NCI-H446 treated with DMSO at 0.1 percent for 48 hours (cell line): ENCODE data around the gene SESN1.
A peak's percentile ranks its signal among the peaks of the same experiment; 100 is the strongest.
"Not testable (repeated sequence)": the region's sequence is repeated elsewhere in the genome, so short reads cannot be mapped to it uniquely, and the experiment has no call there.

Experiments used
- DNase-seq: peaks from one replicate; lab custom pipeline; 2025; lab: John Stamatoyannopoulos, UW

SESN1 gene

DNA sequence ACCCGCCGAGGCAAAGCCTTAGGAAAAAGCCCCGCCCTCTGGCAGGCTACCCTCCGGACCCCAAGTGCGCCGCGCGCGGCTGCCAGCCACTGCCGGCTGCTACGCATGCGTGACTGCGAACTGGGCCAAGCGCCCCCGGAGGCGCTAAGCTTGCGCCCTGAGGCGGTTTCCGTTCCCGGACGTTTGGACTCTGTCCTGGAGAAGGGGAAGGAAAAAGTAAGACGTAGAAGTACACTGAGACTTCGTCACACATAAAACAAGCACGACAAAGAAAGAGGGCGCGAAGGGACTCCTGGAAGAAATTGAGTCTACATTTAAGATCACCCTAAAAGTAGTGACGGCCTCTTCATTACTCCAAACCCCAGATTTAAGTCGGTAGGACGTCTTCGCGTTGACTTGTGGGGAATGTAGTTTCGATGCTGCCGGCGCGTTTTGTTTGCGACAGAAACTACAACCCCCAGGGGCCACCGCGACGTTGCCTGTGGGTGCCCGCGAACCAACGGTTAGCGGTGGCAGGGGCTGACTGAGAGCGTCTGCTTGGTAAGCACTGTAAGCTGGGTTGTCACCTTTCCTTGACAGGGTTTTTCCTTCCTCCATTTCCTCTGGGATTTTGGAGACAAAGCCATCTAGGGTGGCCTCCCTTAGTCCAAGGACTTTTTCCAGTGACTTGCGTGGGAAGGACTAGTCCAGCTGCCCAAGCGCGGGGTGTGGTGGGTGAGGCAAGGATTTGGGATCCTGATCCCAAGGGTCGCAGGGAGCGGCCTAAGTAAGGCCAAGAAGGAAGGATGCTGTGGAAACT, 589 bp upstream of the SESN1 start, which contains the start of gene CEP57L1:
Gene CEP57L1, plus strand, starts transcription at position 472 of the 799 bp plus-strand sequence. CDS start 49,715 bp downstream, outside the sequence.
- peak; percentile 95 for DNase-seq

- no peak for DNase-seq
Measured at GRCh38 chr6:109093732-109094415, 772 bp downstream of the SESN1 start.

DNA sequence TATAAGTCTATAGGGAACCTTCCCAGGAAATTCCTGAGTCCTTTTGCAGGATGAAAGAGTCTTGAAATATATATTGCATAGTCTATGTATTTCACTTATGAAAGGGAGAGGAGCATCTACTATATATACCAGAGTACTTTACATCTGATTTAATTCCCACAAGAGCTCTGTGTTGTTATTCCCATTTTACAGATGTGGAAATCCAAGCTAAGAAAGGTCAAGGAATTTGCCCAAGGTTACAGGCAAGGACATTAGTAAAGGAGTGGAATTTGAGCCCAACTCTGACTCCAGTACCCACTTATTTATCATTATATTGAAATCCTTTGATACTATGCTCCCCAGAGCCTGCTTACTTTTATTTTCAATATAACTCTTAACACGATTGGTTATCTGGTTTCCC, 2.6 kb downstream of the SESN1 start:
- DNase-seq, result no peak

DNA sequence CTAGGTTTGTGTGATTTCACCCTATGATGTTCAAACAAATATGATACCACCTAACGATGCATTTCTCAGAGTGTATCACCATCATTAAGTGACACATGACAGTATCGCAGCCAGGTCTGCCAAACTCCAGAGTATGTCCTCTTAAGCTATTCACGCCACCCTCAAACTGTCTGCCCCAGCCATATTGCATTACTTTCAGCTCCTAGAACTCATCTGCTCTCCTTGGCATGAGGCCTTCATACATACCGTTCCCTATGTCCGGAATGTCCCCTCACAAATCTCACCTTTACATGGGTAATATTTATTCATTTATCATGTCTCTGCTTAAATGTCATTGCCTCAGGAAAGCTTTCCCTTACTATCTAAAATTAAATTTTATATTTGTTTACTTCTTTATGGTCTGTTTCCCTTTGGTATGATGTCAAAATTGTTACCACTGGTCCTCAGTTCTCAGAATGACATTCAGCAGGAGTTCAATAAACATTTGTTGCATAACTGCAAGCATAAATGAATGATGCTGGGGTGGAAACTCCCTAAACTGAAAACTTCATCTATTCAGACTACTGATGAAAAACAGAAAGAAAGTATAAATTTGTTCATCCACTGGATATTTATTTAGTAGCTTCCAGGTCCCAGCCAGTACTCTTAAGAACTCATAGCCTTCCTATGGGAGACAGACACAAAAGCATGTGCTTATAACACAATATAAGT, 3.2 kb downstream of the SESN1 start:
- no peak for DNase-seq

- no peak for DNase-seq
Measured at GRCh38 chr6:109088995-109089394, 5.7 kb downstream of the SESN1 start.

GRCh38 chr6:109087661-109088264, 6.9 kb downstream of the SESN1 start:
- DNase-seq, result peak; percentile 54

DNA sequence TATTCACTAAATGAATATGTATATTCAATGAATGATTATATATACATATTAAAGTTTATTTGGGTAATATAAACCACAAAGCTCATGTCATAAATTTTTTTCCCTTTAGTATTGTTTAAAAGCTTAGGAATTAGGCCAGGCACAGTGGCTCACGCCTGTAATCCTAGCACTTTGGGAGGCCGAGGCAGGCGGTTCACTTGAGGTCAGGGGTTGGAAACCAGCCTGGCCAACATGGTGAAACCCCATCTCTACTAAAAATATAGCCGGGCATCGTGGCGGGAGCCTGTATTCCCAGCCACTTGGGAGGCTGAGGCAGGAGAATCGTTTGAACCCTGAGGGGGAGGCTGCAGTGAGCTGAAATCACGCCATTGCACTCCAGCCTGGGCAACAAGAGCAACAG, 10.5 kb downstream of the SESN1 start:
- not testable (repeated sequence) for DNase-seq

GRCh38 chr6:109083657-109084056, 11.0 kb downstream of the SESN1 start:
- DNase-seq, result no peak

GRCh38 chr6:109082188-109082577, 12.5 kb downstream of the SESN1 start:
- no peak for DNase-seq

DNA sequence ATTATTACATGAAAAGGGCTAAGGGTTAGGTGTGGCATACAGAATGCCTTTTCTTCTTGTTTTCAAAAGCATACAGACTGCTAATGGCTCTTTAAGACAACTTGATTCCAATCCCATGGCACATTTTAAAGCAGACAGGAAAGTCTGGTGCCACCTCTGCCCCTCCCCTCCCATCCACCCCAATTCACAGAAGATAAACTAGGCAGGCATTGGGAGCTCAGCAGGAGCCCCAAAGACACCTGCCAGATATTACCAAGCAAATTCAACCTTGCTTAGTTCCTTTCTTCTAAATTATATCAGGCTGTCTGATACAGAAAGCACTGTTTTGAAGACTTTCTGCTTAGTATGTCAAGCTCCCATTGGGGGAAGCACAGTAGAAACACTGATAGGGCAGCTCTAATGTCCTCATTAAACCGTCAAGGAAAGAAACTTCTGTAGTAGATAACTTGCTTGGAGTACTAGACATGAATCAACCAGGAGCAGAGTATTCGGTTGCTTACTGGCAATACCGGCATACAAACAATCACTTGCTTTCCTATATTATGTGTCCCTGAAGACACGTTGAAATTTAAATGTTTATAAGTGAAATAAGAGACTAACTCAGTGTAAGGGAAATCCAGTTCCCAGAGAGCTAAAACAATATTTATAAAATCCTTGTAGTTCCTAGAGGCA, 13.0 kb downstream of the SESN1 start:
- DNase-seq, result no peak

- DNase-seq, result no peak
Measured at GRCh38 chr6:109081026-109081425, 13.6 kb downstream of the SESN1 start.

GRCh38 chr6:109079981-109080380, 14.7 kb downstream of the SESN1 start:
- DNase-seq, result no peak

GRCh38 chr6:109076377-109076776, 18.3 kb downstream of the SESN1 start:
- DNase-seq, result no peak

- peak; percentile 20 for DNase-seq
Measured at GRCh38 chr6:109075934-109076333, 18.7 kb downstream of the SESN1 start.

GRCh38 chr6:109074133-109074415, 20.6 kb downstream of the SESN1 start:
- DNase-seq, result no peak

DNA sequence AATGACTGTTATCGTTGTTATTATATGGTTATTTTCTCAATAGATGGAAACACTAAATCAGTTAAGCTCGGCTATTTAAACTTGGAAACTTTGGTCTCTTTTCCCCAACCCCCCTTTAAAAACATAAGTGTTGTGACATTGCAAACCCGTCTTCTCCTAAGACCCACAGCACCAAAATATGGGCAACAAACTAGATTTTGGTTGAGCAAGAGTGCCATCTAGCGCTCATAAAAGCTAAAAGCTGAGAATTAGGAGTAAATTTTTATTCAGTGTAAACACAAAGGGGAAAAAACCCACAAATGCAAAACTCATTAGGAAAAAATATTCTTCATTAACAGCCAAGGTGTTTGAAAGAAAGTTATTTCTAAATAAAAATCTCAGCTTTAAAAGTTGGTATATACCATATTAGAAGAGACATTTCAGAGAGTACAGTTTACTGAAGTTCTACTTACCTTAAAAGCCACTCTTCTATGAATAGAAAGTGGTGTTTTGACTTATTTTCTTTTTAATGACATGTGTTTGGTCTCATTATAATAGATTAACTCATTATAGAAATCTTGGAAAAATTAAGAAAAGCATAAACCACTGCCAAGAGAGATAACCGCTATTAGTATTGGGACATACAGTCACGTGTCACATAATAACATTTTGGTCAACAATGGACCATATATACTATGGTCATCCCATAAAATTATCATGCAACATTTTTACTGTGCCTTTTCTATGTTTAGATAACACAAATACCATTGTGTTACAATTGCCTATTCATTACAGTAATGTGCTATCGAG, 21.1 kb downstream of the SESN1 start:
- DNase-seq, result peak; percentile 53

DNA sequence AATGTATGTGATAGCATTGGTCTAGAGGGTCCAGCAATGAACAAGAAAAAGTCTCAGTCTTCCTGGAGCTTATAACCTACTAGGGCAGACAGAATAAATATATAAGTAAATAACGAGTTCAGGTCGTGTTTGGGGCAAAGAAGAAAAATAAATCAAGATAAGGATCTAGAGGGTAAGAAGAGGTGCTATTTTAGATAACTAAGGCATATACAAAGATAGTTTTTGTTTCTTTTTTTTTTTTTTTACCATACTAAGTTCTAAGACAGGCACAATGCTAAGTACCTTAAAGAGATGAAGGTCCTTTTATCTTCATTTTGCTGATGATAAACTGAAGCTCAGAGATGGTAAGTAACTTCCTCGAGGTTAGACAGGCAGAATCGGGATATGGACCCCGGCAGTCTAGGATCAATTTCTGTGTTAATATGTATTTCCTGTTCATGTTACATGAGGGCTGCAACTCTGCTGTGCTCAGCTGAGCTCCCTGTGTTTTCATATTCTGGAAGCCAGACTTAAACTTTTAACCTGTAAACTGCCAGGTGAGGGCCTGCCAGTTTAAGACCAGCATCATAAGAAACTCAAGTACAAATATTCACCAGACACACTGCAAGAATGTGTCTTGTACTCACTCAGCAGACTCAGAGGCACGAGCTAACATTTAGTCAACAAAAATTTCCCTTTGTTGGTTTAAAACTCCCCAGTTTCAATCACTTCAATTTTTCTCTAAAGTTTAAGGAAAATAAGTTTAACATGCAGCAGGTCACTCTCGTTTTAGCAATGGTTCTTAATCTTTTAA, 23.3 kb downstream of the SESN1 start:
- DNase-seq, result no peak

DNA sequence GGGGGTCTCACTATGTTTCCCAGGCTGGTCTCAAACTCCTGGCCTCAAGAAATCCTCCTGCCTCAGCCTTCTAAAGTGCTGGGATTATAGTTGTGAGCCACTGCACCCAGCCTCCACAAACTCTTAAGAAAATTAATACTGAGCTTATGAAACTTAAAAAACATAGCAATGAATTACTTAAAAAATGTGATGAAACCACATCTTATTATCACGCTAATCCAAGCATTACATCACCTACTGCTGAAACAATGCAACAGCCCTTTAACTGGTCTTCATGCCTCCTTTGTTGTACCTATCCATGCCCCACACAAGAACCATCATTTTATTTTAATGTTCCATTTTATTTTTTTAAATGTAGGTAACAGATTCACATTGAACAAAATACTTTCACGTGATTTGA, 24.9 kb downstream of the SESN1 start:
- DNase-seq, result no peak

- DNase-seq, result no peak
Measured at GRCh38 chr6:109062767-109063352, 31.8 kb downstream of the SESN1 start.

- no peak for DNase-seq
Measured at GRCh38 chr6:109062216-109062615, 32.4 kb downstream of the SESN1 start.
